Endothelial cell of umbilical vein (primary cell): ENCODE data around the gene GRIFIN. TPM values are rescaled to one million over a fixed set of nuclear protein-coding genes. Genes with fewer than 3 reads are reported as not detected.

ENCODE experiments used
- BruUV-seq: library from RNA; stranded (reverse); fragments of 400-500 nt; replicated peaks from 2 replicates; lab custom pipeline; 2021; lab: Mats Ljungman, UMichigan
- CTCF ChIA-PET: fragments of 300-600, 350-600 bp; sonication (Branson Sonifier 250); formaldehyde crosslinking; loops from one replicate; lab custom pipeline; 2021; ENCODE audit warnings: antibody characterized with exemption, inconsistent platforms; lab: Charles Lee
- POLR2A ChIA-PET: fragments of 300-600, 350-600 bp; sonication (Branson Sonifier 250); formaldehyde crosslinking; loops from one replicate; lab custom pipeline; 2021; ENCODE audit warnings: antibody characterized with exemption, inconsistent platforms; lab: Charles Lee
- DNase-seq: peaks from one replicate; pipeline ENCODE4 v3.0.0-alpha.2; 2011; ENCODE audit warnings: low read depth, low spot score
- FAIRE-seq: peaks from 2 replicates; lab custom pipeline; 2011; peaks lifted over from hg19 to GRCh38; lab: Jason Lieb, UNC
- H2AFZ ChIP-seq: 2 replicates; pipeline ENCODE4 v1.6.0; 2012; ENCODE audit warnings: low read depth, low read length, control low read depth, inconsistent platforms
- H3K27ac ChIP-seq: 2 replicates; pipeline ENCODE4 v1.5.1; 2011; ENCODE audit warnings: low read depth, mild to moderate bottlenecking, control low read depth, low read length, moderate library complexity; ENCODE audit not compliant: insufficient read depth
- H3K27me3 ChIP-seq, 2 experiments: 2 replicates each; pipeline versions ENCODE4 v1.6.0 to v1.6.1; 2011; ENCODE audit warnings: low read length in 2 of 2, mixed read lengths in 1 of 2; ENCODE audit not compliant: control insufficient read depth in 2 of 2, insufficient read depth in 2 of 2
- H3K36me3 ChIP-seq, 2 experiments: 2 replicates in 1 of 2; 3 replicates in 1 of 2; pipeline ENCODE4 v1.5.1; 2011; ENCODE audit warnings: low read length in 2 of 2, mild to moderate bottlenecking in 1 of 2, moderate library complexity in 1 of 2; ENCODE audit not compliant: control insufficient read depth in 2 of 2, insufficient read depth in 2 of 2; ENCODE audit errors: extremely low read depth in 1 of 2
- H3K4me1 ChIP-seq: 3 replicates; pipeline ENCODE4 v1.5.1; 2011; ENCODE audit warnings: mild to moderate bottlenecking, low read length; ENCODE audit not compliant: control insufficient read depth, insufficient read depth; ENCODE audit errors: extremely low read depth
- H3K4me2 ChIP-seq: 2 replicates; pipeline ENCODE4 v1.6.1; 2011; ENCODE audit warnings: low read length, control low read depth, mixed read lengths; ENCODE audit not compliant: insufficient read depth
- H3K4me3 ChIP-seq, 3 experiments: fragments of 200-600 bp in 1 of 3; sonication (generic), shearing (Covaris generic) in 1 of 3; replicated peaks in 1 of 3; 2 replicates each; pipeline ENCODE4 v1.5.1; 2011 to 2016; ENCODE audit warnings: control low read depth in 3 of 3, low read length in 3 of 3, mild to moderate bottlenecking in 2 of 3, inconsistent platforms in 1 of 3, low read depth in 1 of 3, moderate library complexity in 1 of 3; ENCODE audit not compliant: insufficient read depth in 1 of 3
- H3K79me2 ChIP-seq: 2 replicates; pipeline ENCODE4 v1.6.0; 2012; ENCODE audit warnings: low read length, inconsistent platforms; ENCODE audit not compliant: control insufficient read depth, insufficient read depth
- H3K9ac ChIP-seq: replicated peaks from 2 replicates; pipeline ENCODE3; 2011; ENCODE audit warnings: low read length, control low read depth; ENCODE audit not compliant: insufficient read depth; ENCODE audit errors: extremely low read depth
- H3K9me1 ChIP-seq: replicated peaks from 3 replicates; pipeline ENCODE4 v1.6.0; 2011; ENCODE audit warnings: mild to moderate bottlenecking, low read length; ENCODE audit not compliant: control insufficient read depth, insufficient read depth; ENCODE audit errors: extremely low read depth
- H3K9me3 ChIP-seq: replicated peaks from 2 replicates; pipeline ENCODE4 v1.5.1; 2012; ENCODE audit warnings: low read length, inconsistent platforms; ENCODE audit not compliant: control insufficient read depth, insufficient read depth
- H4K20me1 ChIP-seq: replicated peaks from 2 replicates; pipeline ENCODE3; 2011; ENCODE audit warnings: mild to moderate bottlenecking, low read length; ENCODE audit not compliant: control insufficient read depth, insufficient read depth; ENCODE audit errors: extremely low read depth
- CTCF ChIP-seq, 2 donors: IDR thresholded peaks; 1 replicate in 1 of 2; 2 replicates in 1 of 2; pipeline ENCODE4 v1.5.1; 2011; ENCODE audit warnings: low read length in 2 of 2, mild to moderate bottlenecking in 2 of 2, moderate library complexity in 2 of 2, control low read depth in 1 of 2, inconsistent platforms in 1 of 2, low read depth in 1 of 2; ENCODE audit not compliant: insufficient read depth in 1 of 2; ENCODE audit errors: extremely low read depth in 1 of 2
- EZH2 ChIP-seq: IDR thresholded peaks from 2 replicates; pipeline ENCODE4 v1.6.1; 2012; ENCODE audit warnings: borderline replicate concordance, low read depth, mild to moderate bottlenecking, moderate library complexity, low read length, inconsistent platforms; ENCODE audit not compliant: severe bottlenecking
- FOS ChIP-seq: IDR thresholded peaks from 2 replicates; pipeline ENCODE4 v1.6.1; 2011; ENCODE audit warnings: mild to moderate bottlenecking, low read length, moderate library complexity, borderline replicate concordance; ENCODE audit not compliant: insufficient read depth
- GATA2 ChIP-seq: IDR thresholded peaks from 2 replicates; pipeline ENCODE4 v1.7.0; 2011; ENCODE audit warnings: low read depth, mild to moderate bottlenecking, moderate library complexity, mixed read lengths, low read length; ENCODE audit not compliant: insufficient read length, insufficient read depth
- JUN ChIP-seq: IDR thresholded peaks from 2 replicates; pipeline ENCODE4 v1.6.1; 2011; ENCODE audit warnings: borderline replicate concordance, low read depth; ENCODE audit not compliant: insufficient read length, insufficient read depth
- MYC ChIP-seq: IDR thresholded peaks from one replicate; pipeline ENCODE4 v1.6.1; 2011; ENCODE audit warnings: mild to moderate bottlenecking, low read depth, low read length
- POLR2A ChIP-seq: IDR thresholded peaks from 2 replicates; pipeline ENCODE4 v1.6.1; 2012; ENCODE audit warnings: low read depth, mild to moderate bottlenecking, control low read depth, low read length
- POLR2AphosphoS5 ChIP-seq: IDR thresholded peaks from 2 replicates; pipeline ENCODE4 v1.6.1; 2012; ENCODE audit warnings: low read depth, mild to moderate bottlenecking, control low read depth, low read length, moderate library complexity; ENCODE audit not compliant: insufficient read depth
- dilution Hi-C: fragments of 300-500 bp; cut with MboI; formaldehyde crosslinking; loops from one replicate; pipeline ENCODE4 v1.15.0; 2019; ENCODE audit warnings: low sequenced_read_pairs; ENCODE audit not compliant: extremely low pct_ligation_motif_present
- intact Hi-C: fragments of 100-400 bp; cut with micrococcal nuclease; formaldehyde crosslinking; loops from one replicate; pipeline ENCODE4 v1.10.0; 2022
- polyA plus RNA-seq, 4 experiments: library from polyadenylated mRNA; depleted of rRNA in 3 of 4; stranded (reverse) in 3 of 4; unstranded in 1 of 4; fragments of >200 nt; gene quantifications; 2 replicates each; pipeline versions ENCODE4 v1.2.1 to v1.2.3, GENCODE V29; 2011 to 2012; ENCODE audit warnings: missing spikeins in 1 of 4
- total RNA-seq: library from RNA; stranded (reverse); gene quantifications from 2 replicates; pipeline ENCODE4 v1.2.3, GENCODE V29; 2021
- TF ChIP-seq, protein P1 (sequence below): IDR thresholded peaks from 2 replicates; pipeline ENCODE4 v1.6.1; 2011; ENCODE audit not compliant: insufficient read depth, insufficient read length

The GRIFIN gene
- total and polyA plus RNA-seq, 2 donors (not counting 3 experiments of a cell fraction or from before 2014, with no cell fraction given): not detected

DNA sequence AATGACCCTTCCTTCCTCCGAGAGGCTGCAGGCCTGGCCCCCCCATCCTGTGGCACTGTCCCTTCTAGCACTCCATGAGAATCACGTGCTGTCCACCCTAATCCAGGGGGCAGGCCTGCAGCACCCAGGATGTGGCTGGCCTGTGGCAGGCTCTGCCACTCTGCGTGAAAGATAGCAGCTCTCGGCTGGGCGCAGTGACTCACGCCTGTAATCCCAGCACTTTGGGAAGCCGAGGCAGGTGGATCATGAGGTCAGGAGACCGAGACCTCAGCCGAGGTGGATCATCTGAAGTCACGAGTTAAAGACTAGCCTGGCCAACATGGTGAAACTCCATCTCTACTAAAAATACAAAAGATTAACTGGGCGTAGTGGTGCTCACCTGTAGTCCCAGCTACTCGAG is 24.5 kb upstream of the GRIFIN start:
- CTCF ChIA-PET: interaction anchor here (1.1 kb wide), 1 partner anchor 26 kb away, joined by 3 read pairs; no protein-coding TSS in a partner anchor
- BruUV-seq: no TSS peak
- no peaks in the 10 kb centered on the region for H4K20me1 ChIP-seq

More for the DNA sequence above, 24.5 kb upstream of the GRIFIN start:
- FAIRE-seq: no peak
- Histone ChIP-seq H3K9ac (no peak overlapping the region), H3K79me2 (no peaks in the 10 kb centered on the region), H3K36me3 (no peaks in the 10 kb centered on the region), H3K27ac (no peak overlapping the region), H3K9me1 (no peaks in the 10 kb centered on the region), H3K27me3 (no peaks in the 10 kb centered on the region), H3K4me2 (no peak overlapping the region), H2AFZ (no peak overlapping the region), H3K4me1 (no peaks in the 10 kb centered on the region), H3K4me3 (no peak overlapping the region), H3K9me3 (no peaks in the 10 kb centered on the region)
- DNase-seq: no peak
- intact Hi-C loops: no loop called here
- TF ChIP-seq POLR2AphosphoS5 (no peak), GATA2 (no peak), CTCF (IDR thresholded peaks at IDR 0.05; ENCODE audit: extremely low read depth in 1 of 2, insufficient read depth in 1 of 2, low read depth in 1 of 2, low read length in 2 of 2) (no peak), POLR2A (no peak), EZH2 (no peak), FOS (no peak), MYC (no peak), JUN (no peak)
- TF ChIP-seq, protein P1, sequence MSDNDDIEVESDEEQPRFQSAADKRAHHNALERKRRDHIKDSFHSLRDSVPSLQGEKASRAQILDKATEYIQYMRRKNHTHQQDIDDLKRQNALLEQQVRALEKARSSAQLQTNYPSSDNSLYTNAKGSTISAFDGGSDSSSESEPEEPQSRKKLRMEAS: no peak
- dilution Hi-C loops: no loop called here
- POLR2A ChIA-PET: no interaction called here
